Cardiac fibroblast (primary cell): ENCODE measurements around the gene RNU2-63P.
"Not testable (repeated sequence)": the region's sequence is repeated elsewhere in the genome, so short reads cannot be mapped to it uniquely, and the experiment has no call there.

Experiments
- DNase-seq, 2 donors: peaks; one replicate each; pipeline versions ENCODE4 v3.0.0 to v3.0.0-alpha.2; 2010; ENCODE audit warnings: low read depth in 2 of 2
- H3K4me3 ChIP-seq, 2 donors: replicated peaks in 1 of 2; 1 replicate in 1 of 2; 2 replicates in 1 of 2; pipeline ENCODE4 v1.5.1; 2011; ENCODE audit warnings: low read depth in 2 of 2, low read length in 2 of 2, mild to moderate bottlenecking in 2 of 2, moderate library complexity in 1 of 2
- CTCF ChIP-seq: IDR thresholded peaks from one replicate; pipeline ENCODE4 v1.5.1; 2011; ENCODE audit warnings: low read depth, mild to moderate bottlenecking, low read length, inconsistent platforms

RNU2-63P gene

GRCh38 chr2:88028931-88029330, 12.6 kb upstream of the RNU2-63P start:
- no peak overlapping the region for H3K4me3 ChIP-seq
- DNase-seq = no peak
- TF ChIP-seq CTCF = no peak

GRCh38 chr2:88027697-88028389, 11.5 kb upstream of the RNU2-63P start:
- TF ChIP-seq CTCF = no peak

GRCh38 chr2:88024509-88024908, 8.2 kb upstream of the RNU2-63P start:
- no peak for DNase-seq
- no peak for TF ChIP-seq CTCF
- no peak overlapping the region for H3K4me3 ChIP-seq

More at GRCh38 chr2:88027697-88028389, 11.5 kb upstream of the RNU2-63P start:
- DNase-seq = no peak
- no peak overlapping the region for H3K4me3 ChIP-seq

GRCh38 chr2:88022669-88022921, 6.2 kb upstream of the RNU2-63P start:
- DNase-seq = no peak
- H3K4me3 ChIP-seq = no peak overlapping the region
- TF ChIP-seq CTCF = no peak

DNA sequence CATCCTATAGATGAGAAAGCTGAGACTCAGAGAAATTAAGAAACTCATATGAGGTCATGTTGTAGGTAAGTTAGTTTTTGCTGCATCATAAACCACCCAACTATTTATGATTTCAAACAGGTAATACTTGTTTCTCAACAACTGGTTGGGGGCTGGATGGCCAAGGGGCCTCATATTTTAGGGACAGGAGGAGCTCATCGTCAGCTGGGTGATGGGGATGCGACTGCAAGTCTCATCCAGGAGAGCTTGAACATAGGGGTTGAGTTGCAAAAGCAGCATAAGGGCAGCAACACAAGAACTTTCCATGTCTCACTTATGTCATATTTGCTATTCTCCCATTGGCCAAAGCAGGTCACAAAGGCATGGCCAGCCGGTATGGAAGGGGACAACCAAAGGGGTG, 3.6 kb upstream of the RNU2-63P start:
- no peak for TF ChIP-seq CTCF
- no peak for DNase-seq
- no peak overlapping the region for H3K4me3 ChIP-seq

DNA sequence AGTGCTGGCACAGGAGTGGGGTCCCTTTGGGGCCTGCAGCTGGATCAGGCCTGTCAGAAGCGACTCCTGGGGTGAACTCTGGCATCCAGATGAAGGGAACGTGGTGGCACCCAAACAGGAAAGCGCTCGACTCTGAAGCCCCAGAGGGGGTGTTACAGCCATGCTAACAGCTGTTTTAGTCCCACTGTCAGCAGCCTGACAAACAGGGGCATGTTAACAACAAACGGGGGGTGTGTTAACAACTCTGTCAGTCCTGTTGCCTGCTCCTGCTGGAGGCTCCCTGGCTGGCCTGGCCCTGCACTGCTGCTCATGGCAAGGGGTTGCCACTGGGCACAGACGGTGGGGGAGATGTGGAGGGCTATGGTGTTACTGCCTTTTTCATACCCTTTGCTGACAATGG, 2.6 kb upstream of the RNU2-63P start:
- no peak for DNase-seq
- H3K4me3 ChIP-seq = no peak overlapping the region
- no peak for TF ChIP-seq CTCF

DNA sequence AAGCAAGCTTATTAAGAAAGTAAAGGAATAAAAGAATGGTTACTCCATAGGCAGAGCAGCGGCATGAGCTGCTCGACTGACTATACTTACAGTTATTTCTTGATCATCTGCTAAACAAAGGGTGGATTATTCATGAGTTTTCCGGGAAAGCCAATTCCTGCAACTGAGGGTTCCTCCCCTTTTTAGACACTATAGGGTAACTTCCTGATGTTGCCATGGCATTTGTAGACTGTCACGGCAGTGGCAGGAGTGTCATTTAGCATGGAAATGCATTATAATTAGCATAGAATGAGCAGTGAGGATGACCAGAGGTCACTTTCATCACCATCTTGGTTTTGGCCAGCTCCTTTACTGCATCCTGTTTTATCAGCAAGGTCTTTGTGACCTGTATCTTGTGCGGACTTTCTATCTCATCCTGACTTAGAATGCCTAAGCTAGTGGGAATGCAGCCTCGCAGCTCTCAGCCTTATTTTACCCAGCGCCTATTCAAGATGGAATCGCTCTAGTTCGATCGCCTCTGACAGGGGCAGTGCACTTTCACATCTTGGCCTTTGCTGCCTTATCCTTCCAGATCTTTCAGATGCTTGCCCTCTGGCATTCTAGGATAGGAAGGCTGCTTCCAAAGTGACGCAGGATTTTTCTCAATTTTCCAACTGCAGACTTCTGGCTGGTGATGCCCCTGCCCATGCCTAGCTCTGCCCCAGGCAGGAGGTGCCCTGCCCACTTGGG, 1.9 kb upstream of the RNU2-63P start:
- peak in 1 of 2 donors; percentile 39 for DNase-seq

DNA sequence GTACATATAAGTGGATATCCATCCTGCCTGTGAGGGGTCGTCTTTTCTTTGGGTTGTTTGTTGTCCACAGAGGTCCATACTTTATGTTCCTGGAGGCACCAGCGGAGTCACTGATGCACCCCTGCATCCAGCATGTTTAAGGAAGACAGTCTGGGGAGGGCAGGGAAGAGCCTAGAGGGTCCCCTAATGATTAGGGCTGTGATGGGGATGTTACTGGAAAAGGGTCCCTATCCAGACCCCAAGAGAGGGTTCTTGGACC, 1.4 kb upstream of the RNU2-63P start:
- DNase-seq, H3K4me3 ChIP-seq: not testable (repeated sequence)

More for the DNA sequence above, 1.9 kb upstream of the RNU2-63P start:
- H3K4me3 ChIP-seq = not testable (repeated sequence)
